T-helper 1 cell treated with Interleukin-12 subunit alpha and Interleukin-12 subunit beta and Interleukin-4 antibody, amounts not matched to agents 30 μg/mL and 1 μg/mL, for 36 hours (primary cell): ENCODE results near the gene IFNGR2.
A peak's percentile ranks its signal among the peaks of the same experiment; 100 is the strongest.
"Not testable (repeated sequence)": the region's sequence is repeated elsewhere in the genome, so short reads cannot be mapped to it uniquely, and the experiment has no call there.

Source experiments
- H3K27ac Mint-ChIP-seq: one replicate; pipeline ENCODE4 v1.8.0; 2021; ENCODE audit warnings: mild to moderate bottlenecking, mixed read lengths
- H3K27me3 Mint-ChIP-seq: one replicate; pipeline ENCODE4 v1.8.0; 2021; ENCODE audit warnings: low read depth, mixed read lengths
- H3K36me3 Mint-ChIP-seq: one replicate; pipeline ENCODE4 v1.8.0; 2021; ENCODE audit warnings: low read depth, mixed read lengths
- H3K4me1 Mint-ChIP-seq: one replicate; pipeline ENCODE4 v1.8.0; 2021; ENCODE audit warnings: low read depth, mixed read lengths
- H3K4me3 Mint-ChIP-seq: one replicate; pipeline ENCODE4 v1.8.0; 2021; ENCODE audit warnings: mild to moderate bottlenecking, moderate library complexity, mixed read lengths
- H3K9me3 Mint-ChIP-seq: one replicate; pipeline ENCODE4 v1.8.0; 2021; ENCODE audit warnings: mixed read lengths

IFNGR2 gene

DNA sequence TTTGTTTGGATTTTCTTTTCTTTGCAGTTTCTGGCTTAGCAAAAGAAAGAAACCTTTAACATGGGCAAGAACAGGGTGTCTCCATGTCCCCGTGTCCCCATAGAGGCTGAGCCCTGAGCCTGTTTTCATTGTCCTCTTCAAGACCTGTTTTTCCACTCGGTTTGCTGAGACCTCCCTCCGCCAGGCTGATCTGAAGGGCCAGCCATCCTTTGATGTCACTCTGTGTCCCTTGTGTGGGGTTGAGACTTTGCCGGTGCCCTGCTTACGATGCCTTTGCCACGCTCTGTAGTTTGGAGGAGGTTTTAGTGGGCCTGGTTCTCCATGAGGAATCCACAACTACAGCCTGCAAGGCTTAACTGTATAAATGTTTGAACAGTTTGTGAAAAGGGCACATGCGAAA lies 23.8 kb downstream of the IFNGR2 start:
- Mint-ChIP-seq H3K27ac (no peak overlapping the region), H3K9me3 (no peaks in the 10 kb centered on the region), H3K4me3 (no peak overlapping the region), H3K4me1 (no peaks in the 10 kb centered on the region), H3K36me3 (peaks cover 14% of the 10 kb centered on the region), H3K27me3 (peaks cover 9% of the 10 kb centered on the region)

DNA sequence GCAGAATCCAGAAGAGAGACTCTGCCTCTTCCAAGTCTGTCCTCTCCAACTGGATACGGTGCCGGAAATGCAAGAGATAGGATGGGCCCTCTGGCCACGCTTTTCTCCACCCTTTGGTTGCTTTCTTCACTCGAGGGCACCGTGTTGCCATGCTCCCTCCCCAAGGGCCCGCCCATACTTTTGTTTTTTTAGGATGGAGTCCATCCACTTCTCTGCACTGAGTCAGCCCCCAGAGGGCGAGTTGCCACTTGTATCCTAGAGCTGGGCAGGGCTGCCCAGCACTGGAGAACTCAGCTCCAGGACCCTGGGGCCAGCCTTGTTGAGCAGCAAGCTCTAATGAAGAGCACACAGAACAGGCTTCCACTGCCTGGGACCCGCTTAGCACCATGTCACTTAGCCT lies 25.5 kb downstream of the IFNGR2 start:
- Mint-ChIP-seq H3K4me3 (no peak overlapping the region), H3K27ac (no peak overlapping the region), H3K9me3 (no peaks in the 10 kb centered on the region), H3K36me3 (peaks cover 28% of the 10 kb centered on the region), H3K4me1 (peaks cover 7% of the 10 kb centered on the region), H3K27me3 (peaks cover 4% of the 10 kb centered on the region)

DNA sequence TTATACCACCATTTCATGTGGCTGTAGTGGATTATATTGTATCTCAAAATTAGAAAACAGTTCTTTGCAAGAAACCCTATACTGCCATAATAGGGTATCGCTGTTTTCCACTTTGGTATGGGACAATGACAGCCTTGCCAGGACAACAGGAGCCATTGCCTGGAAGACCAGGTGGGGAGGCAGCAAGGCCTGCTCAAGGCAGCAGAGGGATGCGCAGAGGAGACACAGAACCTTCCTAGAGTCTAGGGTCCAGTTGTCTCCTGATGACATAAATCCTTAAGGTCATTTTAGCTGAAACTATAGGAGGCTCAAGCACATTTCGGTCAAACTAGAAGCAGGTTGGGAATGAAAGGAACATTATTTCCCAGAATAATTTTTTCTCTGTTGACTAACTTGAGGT lies 27.6 kb downstream of the IFNGR2 start:
- Mint-ChIP-seq H3K4me1 (peaks cover 21% of the 10 kb centered on the region), H3K9me3 (no peaks in the 10 kb centered on the region), H3K27ac (no peak overlapping the region), H3K27me3 (peaks cover 2% of the 10 kb centered on the region), H3K36me3 (peaks cover 36% of the 10 kb centered on the region), H3K4me3 (no peak overlapping the region)

DNA sequence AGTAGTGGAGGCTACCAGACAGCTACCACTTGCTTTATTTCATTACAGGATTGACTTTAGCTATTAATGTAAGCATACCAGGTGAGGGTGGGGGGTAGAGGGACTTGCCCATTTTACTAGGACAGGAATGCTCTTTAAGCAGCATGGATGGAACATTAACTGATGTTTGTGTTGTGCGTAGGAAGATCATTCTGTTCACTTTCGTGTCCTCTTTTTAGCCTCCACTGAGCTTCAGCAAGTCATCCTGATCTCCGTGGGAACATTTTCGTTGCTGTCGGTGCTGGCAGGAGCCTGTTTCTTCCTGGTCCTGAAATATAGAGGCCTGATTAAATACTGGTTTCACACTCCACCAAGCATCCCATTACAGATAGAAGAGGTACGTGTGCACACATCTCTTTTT lies 29.3 kb downstream of the IFNGR2 start:
- Mint-ChIP-seq H3K9me3 (no peaks in the 10 kb centered on the region), H3K4me1 (peaks cover 23% of the 10 kb centered on the region), H3K36me3 (peaks cover 43% of the 10 kb centered on the region), H3K27ac (no peak overlapping the region), H3K27me3 (no peaks in the 10 kb centered on the region), H3K4me3 (no peak overlapping the region)

DNA sequence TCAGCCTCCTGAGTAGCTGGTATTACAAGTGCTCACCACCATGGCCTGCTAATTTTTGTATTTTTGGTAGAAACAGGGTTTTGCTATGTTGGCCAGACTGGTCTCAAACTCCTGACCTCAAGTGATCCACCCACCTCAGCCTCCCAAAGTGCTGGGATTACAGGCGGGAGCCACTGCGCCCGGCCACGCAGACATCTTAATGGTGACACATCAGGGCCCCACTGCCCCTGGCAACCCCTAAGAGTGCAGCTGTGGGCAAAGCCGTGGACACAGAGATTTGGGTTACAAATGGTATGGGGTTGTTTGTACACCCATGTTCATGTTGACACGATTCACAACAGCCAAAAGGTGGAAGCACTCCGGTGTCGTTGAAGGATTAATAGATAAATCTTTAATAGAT lies 29.8 kb downstream of the IFNGR2 start:
- no peak overlapping the region for H3K27ac Mint-ChIP-seq
- H3K4me1 Mint-ChIP-seq, result peaks cover 23% of the 10 kb centered on the region
- H3K27me3 Mint-ChIP-seq, result no peaks in the 10 kb centered on the region
- peaks cover 43% of the 10 kb centered on the region for H3K36me3 Mint-ChIP-seq
- no peaks in the 10 kb centered on the region for H3K9me3 Mint-ChIP-seq
- H3K4me3 Mint-ChIP-seq, result no peak overlapping the region

DNA sequence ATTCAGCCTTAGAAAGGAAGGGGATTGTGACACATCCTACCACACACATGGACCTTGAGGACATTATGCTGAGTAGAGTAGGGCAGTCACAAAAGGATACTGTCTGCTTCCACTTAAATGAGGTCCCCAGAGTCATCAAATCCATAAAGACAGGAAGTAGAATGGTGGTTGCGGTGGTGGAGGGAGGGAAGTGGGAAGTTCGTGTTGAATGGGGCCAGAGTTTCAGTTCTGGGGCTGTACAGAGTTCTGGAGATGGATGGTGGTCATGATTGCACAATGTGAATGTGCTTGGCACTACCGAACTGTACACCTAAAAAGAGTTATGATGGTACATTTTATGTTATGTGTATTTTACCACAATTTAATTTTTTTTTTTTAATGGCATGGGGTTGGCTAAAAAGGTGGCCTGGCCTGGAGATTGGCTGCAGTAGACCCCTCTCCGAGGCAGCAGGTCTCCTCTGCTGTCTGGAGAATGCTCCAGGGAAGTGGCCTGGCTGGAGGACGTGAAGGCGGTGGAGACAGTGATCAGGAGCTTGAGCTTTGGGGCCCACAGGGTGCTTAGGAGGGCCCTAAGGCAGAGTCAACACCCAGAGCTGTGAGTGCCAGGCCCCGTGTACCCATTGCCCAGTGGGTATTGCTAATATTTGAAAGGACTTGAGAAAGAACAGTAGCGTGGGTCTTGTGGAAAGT lies 30.4 kb downstream of the IFNGR2 start:
- no peak overlapping the region for H3K4me3 Mint-ChIP-seq
- H3K9me3 Mint-ChIP-seq, result no peaks in the 10 kb centered on the region
- H3K27me3 Mint-ChIP-seq, result no peaks in the 10 kb centered on the region
- peaks cover 45% of the 10 kb centered on the region for H3K36me3 Mint-ChIP-seq
- H3K4me1 Mint-ChIP-seq, result peaks cover 23% of the 10 kb centered on the region
- H3K27ac Mint-ChIP-seq, result no peak overlapping the region

DNA sequence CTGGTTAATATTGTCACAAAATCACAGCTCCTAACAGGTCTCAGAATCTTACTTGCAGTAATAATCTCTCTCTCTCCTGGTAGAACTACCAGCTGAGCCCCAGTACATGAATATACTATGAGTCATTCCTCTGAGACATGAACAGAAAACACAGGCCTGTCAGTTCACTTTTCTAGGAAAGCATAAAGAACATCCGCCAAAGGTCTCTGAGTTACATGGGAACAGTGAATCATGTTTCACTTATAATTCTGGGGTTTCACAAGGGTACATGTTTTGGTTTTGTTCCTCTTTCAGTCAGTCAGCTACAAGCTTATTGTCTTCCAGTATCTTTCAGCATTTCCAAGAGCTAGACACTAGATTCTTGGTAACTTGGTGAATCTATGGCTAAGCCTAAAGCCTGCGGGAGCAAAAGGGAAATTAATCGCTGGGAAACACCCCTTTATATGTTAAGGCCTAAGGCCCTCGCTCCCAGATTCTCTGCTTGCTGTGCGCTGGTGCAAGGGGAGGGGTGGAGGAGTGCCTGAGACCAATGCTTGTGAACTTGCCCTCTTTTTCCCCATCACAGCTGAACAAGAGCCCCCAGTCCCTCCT lies 31.7 kb downstream of the IFNGR2 start:
- peak overlapping the region; percentile 43 for H3K27ac Mint-ChIP-seq
- no peaks in the 10 kb centered on the region for H3K9me3 Mint-ChIP-seq
- peaks cover 23% of the 10 kb centered on the region for H3K4me1 Mint-ChIP-seq
- peaks cover 46% of the 10 kb centered on the region for H3K36me3 Mint-ChIP-seq
- H3K4me3 Mint-ChIP-seq, result peak overlapping the region; percentile 3
- H3K27me3 Mint-ChIP-seq, result no peaks in the 10 kb centered on the region

DNA sequence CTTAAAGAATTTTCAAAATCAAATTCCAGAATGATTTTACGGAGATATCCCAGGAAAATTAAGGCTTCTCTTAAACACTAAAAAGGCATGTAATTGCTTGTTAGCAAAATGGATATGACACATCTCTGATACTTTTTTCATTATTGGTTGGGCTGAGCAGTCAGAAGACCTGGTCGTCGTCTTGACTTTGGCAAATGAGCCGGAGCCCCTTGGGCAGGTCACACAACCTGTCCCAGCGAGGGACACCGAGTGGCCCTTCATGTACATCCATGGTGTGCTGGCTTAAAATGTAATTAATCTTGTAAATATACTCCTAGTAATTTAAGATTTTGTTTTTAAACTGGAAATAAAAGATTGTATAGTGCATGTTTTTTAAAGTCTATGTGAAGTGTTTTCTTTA lies 33.9 kb downstream of the IFNGR2 start:
- Mint-ChIP-seq H3K9me3 (no peaks in the 10 kb centered on the region), H3K4me1 (peaks cover 23% of the 10 kb centered on the region), H3K27me3 (no peaks in the 10 kb centered on the region), H3K36me3 (peaks cover 39% of the 10 kb centered on the region), H3K4me3 (no peak overlapping the region), H3K27ac (no peak overlapping the region)

DNA sequence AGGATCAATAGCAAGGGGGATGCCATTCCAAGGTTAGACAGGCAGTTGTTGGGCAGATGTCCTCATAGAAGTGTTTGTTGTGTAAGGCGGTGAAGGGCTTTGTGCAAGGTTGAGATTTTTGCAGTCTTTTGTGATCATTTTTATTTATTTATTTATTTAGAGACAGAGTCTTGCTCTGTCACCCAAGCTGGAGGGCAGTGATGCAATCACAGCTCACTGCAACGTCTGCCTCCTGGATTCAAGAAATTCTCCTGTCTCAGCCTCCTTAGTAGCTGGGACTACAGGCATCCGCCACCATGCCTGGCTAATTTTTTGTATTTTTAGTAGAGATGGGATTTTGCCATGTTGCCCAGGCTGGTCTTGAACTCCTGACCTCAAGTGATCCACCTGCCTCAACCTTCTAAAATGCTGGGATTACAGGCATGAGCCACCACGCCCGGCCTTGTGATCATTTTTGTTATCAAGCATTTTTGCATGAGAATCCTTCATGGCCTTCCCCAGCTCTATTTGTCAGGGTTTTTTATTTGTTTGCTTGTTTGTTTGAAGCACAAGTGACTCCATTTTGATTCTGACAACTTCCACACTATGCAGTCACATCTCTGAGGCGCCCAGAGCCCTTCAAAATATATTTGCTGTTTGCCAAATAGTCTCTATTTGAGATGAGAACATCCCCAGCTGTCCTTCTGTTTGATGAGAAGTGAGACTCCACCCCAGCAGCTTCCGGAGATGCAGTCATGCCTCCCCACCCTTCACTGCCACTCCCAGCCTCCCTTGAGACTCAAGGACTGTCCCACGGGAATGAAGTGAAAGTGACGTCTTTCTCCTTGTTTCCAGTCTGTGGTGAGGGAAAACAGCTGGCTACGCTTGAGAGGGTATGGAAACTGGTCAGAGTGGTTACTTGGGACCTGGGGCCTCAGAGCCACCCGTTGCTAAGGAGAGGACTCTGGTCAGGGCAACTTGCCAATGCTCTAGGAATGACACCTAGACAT lies 38.6 kb downstream of the IFNGR2 start:
- peaks cover under 1% of the 10 kb centered on the region for H3K4me1 Mint-ChIP-seq
- H3K36me3 Mint-ChIP-seq, result peaks cover 23% of the 10 kb centered on the region
- H3K27me3 Mint-ChIP-seq, result no peaks in the 10 kb centered on the region
- H3K4me3 Mint-ChIP-seq, result no peak overlapping the region
- H3K27ac Mint-ChIP-seq, result no peak overlapping the region
- H3K9me3 Mint-ChIP-seq, result no peaks in the 10 kb centered on the region

DNA sequence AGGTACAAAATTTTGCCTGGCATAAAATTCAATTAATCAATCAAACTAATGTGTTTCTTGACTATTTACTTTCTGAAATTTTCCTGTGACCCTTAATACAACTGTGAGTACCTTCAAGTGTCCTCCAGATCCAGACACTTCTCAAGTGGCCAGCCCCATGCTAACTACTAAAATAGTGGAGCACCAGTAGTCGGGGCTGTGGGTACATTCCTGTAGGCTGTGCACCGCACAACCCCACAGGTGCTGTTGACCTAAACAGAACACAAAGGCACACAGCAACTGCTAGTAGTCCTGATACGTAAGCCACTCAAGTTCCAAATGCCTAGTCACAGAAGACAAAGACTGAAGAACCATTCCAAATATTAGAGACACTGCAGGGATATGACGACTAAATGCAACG lies 40.0 kb downstream of the IFNGR2 start:
- no peaks in the 10 kb centered on the region for H3K9me3 Mint-ChIP-seq
- H3K27ac Mint-ChIP-seq, result no peak overlapping the region
- H3K27me3 Mint-ChIP-seq, result no peaks in the 10 kb centered on the region
- H3K4me1 Mint-ChIP-seq, result no peaks in the 10 kb centered on the region
- no peak overlapping the region for H3K4me3 Mint-ChIP-seq
- peaks cover 17% of the 10 kb centered on the region for H3K36me3 Mint-ChIP-seq

DNA sequence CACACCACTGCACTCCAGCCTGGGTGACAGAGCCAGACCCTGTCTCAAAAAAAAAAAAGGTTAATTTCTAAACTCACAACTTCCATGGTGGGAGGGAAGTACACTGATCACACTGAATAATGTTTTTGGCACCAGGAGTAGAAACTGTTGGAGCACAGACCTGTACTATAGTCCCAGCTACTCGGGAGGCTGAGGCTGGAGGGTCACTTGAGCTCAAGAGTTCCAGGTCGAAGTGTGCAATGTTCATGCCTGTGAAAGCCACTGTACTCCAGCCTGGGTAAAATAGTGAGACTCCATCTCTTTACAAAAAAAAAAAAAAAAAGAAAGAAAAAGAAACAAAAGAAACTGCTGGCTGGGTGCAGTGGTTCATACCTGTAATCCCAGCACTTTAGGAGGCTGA lies 41.3 kb downstream of the IFNGR2 start:
- peaks cover 12% of the 10 kb centered on the region for H3K36me3 Mint-ChIP-seq
- H3K4me1 Mint-ChIP-seq, result no peaks in the 10 kb centered on the region
- no peak overlapping the region for H3K4me3 Mint-ChIP-seq
- no peaks in the 10 kb centered on the region for H3K9me3 Mint-ChIP-seq
- no peak overlapping the region for H3K27ac Mint-ChIP-seq
- H3K27me3 Mint-ChIP-seq, result no peaks in the 10 kb centered on the region

DNA sequence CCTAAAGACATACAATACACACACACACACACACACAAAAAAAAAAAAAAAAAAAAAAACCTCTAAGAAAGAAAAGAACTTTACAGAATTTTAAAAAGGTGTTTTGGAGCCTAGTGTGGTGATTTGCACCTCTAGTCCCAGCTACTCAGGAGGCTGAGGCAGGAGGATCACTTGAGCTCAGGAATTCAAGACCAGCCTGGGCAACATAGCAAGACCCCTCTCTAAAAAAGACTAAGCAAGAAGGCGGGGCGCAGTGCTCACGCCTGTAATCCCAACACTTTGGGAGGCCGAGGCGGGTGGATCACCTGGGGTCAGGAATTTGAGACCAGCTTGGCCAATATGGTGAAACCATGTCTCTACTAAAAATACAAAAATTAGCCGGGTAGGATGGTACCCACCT lies 43.4 kb downstream of the IFNGR2 start:
- H3K4me1 Mint-ChIP-seq, H3K27ac Mint-ChIP-seq, H3K9me3 Mint-ChIP-seq, H3K4me3 Mint-ChIP-seq, H3K27me3 Mint-ChIP-seq: not testable (repeated sequence)
- peaks cover 11% of the 10 kb centered on the region for H3K36me3 Mint-ChIP-seq

DNA sequence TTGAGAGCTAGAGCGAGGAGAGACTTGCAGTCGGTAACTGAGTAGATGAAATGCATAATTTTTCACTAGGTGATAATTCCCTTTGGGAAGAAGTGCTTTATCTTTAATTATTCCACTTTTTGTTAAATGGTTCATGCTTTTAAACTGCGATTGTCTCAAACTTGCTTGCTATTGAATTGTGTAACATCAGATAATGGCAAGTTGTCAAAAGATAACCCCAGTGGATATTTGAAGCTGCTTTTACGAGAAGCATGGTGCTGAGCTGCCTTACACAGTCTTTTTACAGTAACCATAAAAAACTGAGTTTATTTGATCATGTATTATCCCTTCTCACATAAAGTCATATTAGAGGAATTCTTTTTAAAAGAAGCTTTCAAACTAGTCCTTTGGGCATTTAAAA lies 46.4 kb downstream of the IFNGR2 start:
- H3K27ac Mint-ChIP-seq, result no peak overlapping the region
- H3K9me3 Mint-ChIP-seq, result no peaks in the 10 kb centered on the region
- H3K4me1 Mint-ChIP-seq, result no peaks in the 10 kb centered on the region
- no peaks in the 10 kb centered on the region for H3K27me3 Mint-ChIP-seq
- H3K4me3 Mint-ChIP-seq, result no peak overlapping the region
- peaks cover 16% of the 10 kb centered on the region for H3K36me3 Mint-ChIP-seq

DNA sequence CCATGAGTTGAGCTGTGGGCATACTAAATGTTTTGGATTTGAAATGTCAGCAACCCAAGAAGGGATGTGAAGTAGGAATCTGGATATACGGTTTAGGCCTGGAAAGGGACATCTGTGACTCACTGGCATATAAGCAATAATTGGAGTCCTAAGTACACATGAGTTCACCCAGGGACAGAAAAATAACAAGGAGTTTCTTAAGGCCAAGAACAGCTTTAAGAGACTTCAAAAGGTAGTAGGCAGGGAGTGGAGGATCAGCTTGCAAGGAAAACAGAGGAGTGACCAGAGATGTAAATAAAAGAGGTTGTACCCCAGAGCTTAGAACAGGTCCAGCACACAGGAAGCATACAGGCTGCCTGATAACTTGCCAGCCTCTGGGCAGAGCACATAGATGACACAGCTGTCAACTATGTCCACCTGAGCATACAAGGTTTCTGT lies 48.4 kb downstream of the IFNGR2 start:
- H3K4me1 Mint-ChIP-seq, result no peaks in the 10 kb centered on the region
- no peak overlapping the region for H3K27ac Mint-ChIP-seq
- no peak overlapping the region for H3K4me3 Mint-ChIP-seq
- H3K36me3 Mint-ChIP-seq, result peaks cover 12% of the 10 kb centered on the region
- H3K9me3 Mint-ChIP-seq, result no peaks in the 10 kb centered on the region
- no peaks in the 10 kb centered on the region for H3K27me3 Mint-ChIP-seq

DNA sequence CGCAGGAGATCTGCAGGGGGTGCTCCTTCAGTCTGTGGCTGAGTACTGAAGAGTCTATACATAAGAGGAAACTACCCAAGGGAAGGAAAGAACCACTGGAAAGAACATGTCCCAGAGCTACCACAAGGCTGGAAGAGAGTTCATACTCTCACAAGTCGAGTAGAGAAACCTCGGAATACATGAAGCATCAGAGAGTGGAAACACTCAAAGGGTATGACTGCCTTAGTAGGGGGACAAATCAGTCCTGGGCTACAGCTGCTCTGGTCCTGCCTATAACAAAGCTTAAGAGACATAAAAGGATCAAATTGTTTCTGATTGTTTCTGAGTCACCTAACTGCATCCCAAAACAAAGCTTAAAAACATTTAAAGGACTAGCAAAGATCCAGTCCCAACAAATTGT lies 49.1 kb downstream of the IFNGR2 start:
- H3K9me3 Mint-ChIP-seq, result no peaks in the 10 kb centered on the region
- no peak overlapping the region for H3K27ac Mint-ChIP-seq
- no peaks in the 10 kb centered on the region for H3K27me3 Mint-ChIP-seq
- H3K4me3 Mint-ChIP-seq, result no peak overlapping the region
- H3K4me1 Mint-ChIP-seq, result no peaks in the 10 kb centered on the region
- H3K36me3 Mint-ChIP-seq, result peaks cover 12% of the 10 kb centered on the region
